ENCODE data around the gene ACAP3. TPM values are rescaled to one million over a fixed set of nuclear protein-coding genes. Genes with fewer than 3 reads are reported as not detected.

Gene ACAP3
- 8.2 to 16.9 TPM (median 14.4 TPM) in 5 replicates for total RNA-seq (2022; extraction: Qiagen RNA extraction)

GRCh38 chr1:1307923-1308755 is at the start of gene ACAP3, which contains the start of gene PUSL1:
TSS of gene ACAP3 (minus strand) at chr1:1307930. CDS start at chr1:1307815, 115 bp downstream.
TSS of gene PUSL1 (plus strand) at chr1:1308597. CDS start at chr1:1308644, 47 bp downstream.

GRCh38 chr1:1349256-1350012 is 41.7 kb upstream of the ACAP3 start, which contains the start of gene DVL1:
TSS of gene DVL1 (minus strand) at chr1:1349418. CDS start at chr1:1349065, 353 bp downstream.

GRCh38 chr1:1331068-1331965 is 23.6 kb upstream of the ACAP3 start, which contains the start of gene TAS1R3:
TSS of gene TAS1R3 (plus strand) at chr1:1331280. CDS start at chr1:1331346, 66 bp downstream.

GRCh38 chr1:1324524-1325287 is 17.0 kb upstream of the ACAP3 start, which contains the start of the genes CPTP and INTS11:
TSS of gene CPTP (plus strand) at chr1:1324802. CDS start at chr1:1326911, 2,109 bp downstream.
TSS of gene INTS11 (minus strand) at chr1:1324660. CDS start at chr1:1324608, 52 bp downstream.

GRCh38 chr1:1273512-1274298 is 34.0 kb downstream of the ACAP3 start, which contains the start of gene UBE2J2:
TSS of gene UBE2J2 (minus strand) at chr1:1273854. CDS start at chr1:1267992, 5,862 bp downstream.

GRCh38 chr1:1246577-1247340 is 61.0 kb downstream of the ACAP3 start, which contains the start of gene C1QTNF12:
TSS of gene C1QTNF12 (minus strand) at chr1:1246722. CDS start at chr1:1246690, 32 bp downstream.

Other genes with a start within 250 kb of the ACAP3 start
- gene RNF223, start 233.6 kb downstream of the ACAP3 start, total RNA-seq (2022; extraction: Qiagen RNA extraction) = 0.21 to 0.30 TPM (median 0.23 TPM) in 5 replicates
- 8.2 to 14.5 TPM (median 13.7 TPM) in 5 replicates for gene C1orf159, start 191.8 kb downstream of the ACAP3 start, total RNA-seq (2022; extraction: Qiagen RNA extraction)
- gene TTLL10, start 134.1 kb downstream of the ACAP3 start, total RNA-seq (2022; extraction: Qiagen RNA extraction) = not detected in 5 replicates
- gene TNFRSF18, start 101.3 kb downstream of the ACAP3 start, total RNA-seq (2022; extraction: Qiagen RNA extraction) = 0.09 to 0.20 TPM (median 0.13 TPM) in 4 of 5 replicates, not detected in the other
- gene TNFRSF4, start 93.8 kb downstream of the ACAP3 start, total RNA-seq (2022; extraction: Qiagen RNA extraction) = 0.13 to 0.34 TPM (median 0.20 TPM) in 4 of 5 replicates, not detected in the other
- 109 to 135 TPM (median 131 TPM) in 5 replicates for gene SDF4, start 75.9 kb downstream of the ACAP3 start, total RNA-seq (2022; extraction: Qiagen RNA extraction)
- 11.0 to 19.8 TPM (median 18.8 TPM) in 5 replicates for gene B3GALT6, start 75.7 kb downstream of the ACAP3 start, total RNA-seq (2022; extraction: Qiagen RNA extraction)
- gene C1QTNF12, start 61.2 kb downstream of the ACAP3 start, total RNA-seq (2022; extraction: Qiagen RNA extraction) = 0.71 to 1.9 TPM (median 1.4 TPM) in 5 replicates
- 36.2 to 50.4 TPM (median 45.1 TPM) in 5 replicates for gene UBE2J2, start 34.1 kb downstream of the ACAP3 start, total RNA-seq (2022; extraction: Qiagen RNA extraction)
- gene SCNN1D, start 27.5 kb downstream of the ACAP3 start, total RNA-seq (2022; extraction: Qiagen RNA extraction) = 0.52 to 1.3 TPM (median 1.1 TPM) in 5 replicates
- 15.8 to 25.3 TPM (median 23.7 TPM) in 5 replicates for gene PUSL1, start 667 bp upstream of the ACAP3 start, total RNA-seq (2022; extraction: Qiagen RNA extraction)
- 46.5 to 63.1 TPM (median 58.1 TPM) in 5 replicates for gene INTS11, start 16.7 kb upstream of the ACAP3 start, total RNA-seq (2022; extraction: Qiagen RNA extraction)
- 18.3 to 25.4 TPM (median 24.0 TPM) in 5 replicates for gene CPTP, start 16.9 kb upstream of the ACAP3 start, total RNA-seq (2022; extraction: Qiagen RNA extraction)
- 0.09 to 0.26 TPM (median 0.23 TPM) in 5 replicates for gene TAS1R3, start 23.4 kb upstream of the ACAP3 start, total RNA-seq (2022; extraction: Qiagen RNA extraction)
- 41.0 to 73.2 TPM (median 64.0 TPM) in 5 replicates for gene DVL1, start 41.5 kb upstream of the ACAP3 start, total RNA-seq (2022; extraction: Qiagen RNA extraction)
- gene MXRA8, start 50.6 kb upstream of the ACAP3 start, total RNA-seq (2022; extraction: Qiagen RNA extraction) = 0.11 to 0.36 TPM (median 0.15 TPM) in 4 of 5 replicates, not detected in the other
- 107 to 197 TPM (median 169 TPM) in 5 replicates for gene AURKAIP1, start 67.3 kb upstream of the ACAP3 start, total RNA-seq (2022; extraction: Qiagen RNA extraction)
- gene CCNL2, start 91.4 kb upstream of the ACAP3 start, total RNA-seq (2022; extraction: Qiagen RNA extraction) = 38.0 to 55.0 TPM (median 48.1 TPM) in 5 replicates
- gene MRPL20, start 99.4 kb upstream of the ACAP3 start, total RNA-seq (2022; extraction: Qiagen RNA extraction) = 128 to 145 TPM (median 135 TPM) in 5 replicates
- 0.03 to 0.10 TPM (median 0.07 TPM) in 3 of 5 replicates, not detected in the others for gene ANKRD65, start 113.3 kb upstream of the ACAP3 start, total RNA-seq (2022; extraction: Qiagen RNA extraction)
- gene VWA1, start 127.8 kb upstream of the ACAP3 start, total RNA-seq (2022; extraction: Qiagen RNA extraction) = 3.7 to 15.9 TPM (median 14.0 TPM) in 5 replicates
- gene ATAD3C, start 141.8 kb upstream of the ACAP3 start, total RNA-seq (2022; extraction: Qiagen RNA extraction) = not detected in 5 replicates
- 1.1 to 3.4 TPM (median 2.9 TPM) in 5 replicates for gene ATAD3B, start 163.8 kb upstream of the ACAP3 start, total RNA-seq (2022; extraction: Qiagen RNA extraction)
- 28.5 to 38.5 TPM (median 36.5 TPM) in 5 replicates for gene ATAD3A, start 204.2 kb upstream of the ACAP3 start, total RNA-seq (2022; extraction: Qiagen RNA extraction)
- gene TMEM240, start 232.7 kb upstream of the ACAP3 start, total RNA-seq (2022; extraction: Qiagen RNA extraction) = 0.36 to 0.75 TPM (median 0.58 TPM) in 4 of 5 replicates, not detected in the other